PC-9 (cell line): ENCODE results near the gene TRIM45.

Experiments
- CTCF ChIP-seq: fragments of 200-600 bp; sonication (generic); conservative IDR thresholded peaks from 2 replicates; pipeline ENCODE4 v1.6.1; 2017; ENCODE audit warnings: mixed run types, antibody characterized with exemption, mild to moderate bottlenecking, moderate library complexity
- EZH2 ChIP-seq: fragments of 200-600 bp; sonication (generic); IDR thresholded peaks from 2 replicates; pipeline ENCODE4 v1.8.0; 2017; ENCODE audit warnings: antibody characterized with exemption, low read depth

- no peak for TF ChIP-seq CTCF
- no peak for TF ChIP-seq EZH2
Observed at GRCh38 chr1:117124661-117125060, 3.1 kb upstream of the TRIM45 start.
